Neural cell (in vitro differentiated cells): ENCODE results near the gene PACSIN2.

ENCODE experiments used
- EP300 ChIP-seq: fragments of 450-650 bp; conservative IDR thresholded peaks from 2 replicates; pipeline ENCODE4 v1.6.1; 2014; ENCODE audit warnings: antibody characterized with exemption, mild to moderate bottlenecking, moderate library complexity; ENCODE audit not compliant: poor library complexity, severe bottlenecking
- EZH2 ChIP-seq: fragments of 200-600, 300-800 bp; shearing (Covaris generic), sonication (generic); IDR thresholded peaks from 2 replicates; pipeline ENCODE4 v1.6.1; 2014; ENCODE audit warnings: antibody characterized with exemption, low read length, borderline replicate concordance, mild to moderate bottlenecking; ENCODE audit not compliant: insufficient read depth, poor library complexity, severe bottlenecking
- POLR2AphosphoS5 ChIP-seq: IDR thresholded peaks from 2 replicates; pipeline ENCODE4 v1.6.1; 2012
- RAD21 ChIP-seq: fragments of 450-650 bp; conservative IDR thresholded peaks from 2 replicates; pipeline ENCODE4 v1.6.1; 2014; ENCODE audit warnings: antibody characterized with exemption, mild to moderate bottlenecking, moderate library complexity
- REST ChIP-seq: IDR thresholded peaks from 2 replicates; pipeline ENCODE4 v1.6.1; 2012; ENCODE audit warnings: borderline replicate concordance
- SMC3 ChIP-seq: fragments of 450-650 bp; conservative IDR thresholded peaks from 2 replicates; pipeline ENCODE4 v1.6.1; 2014; ENCODE audit warnings: antibody characterized with exemption, mild to moderate bottlenecking, moderate library complexity; ENCODE audit not compliant: poor library complexity
- TAF1 ChIP-seq: IDR thresholded peaks from 2 replicates; pipeline ENCODE4 v1.6.1; 2012; ENCODE audit warnings: low read depth
- TF ChIP-seq, protein P1 (sequence below): fragments of 450-650 bp; IDR thresholded peaks from 2 replicates; pipeline ENCODE4 v1.5.1; 2014; ENCODE audit warnings: antibody characterized with exemption, mild to moderate bottlenecking, moderate library complexity; ENCODE audit not compliant: poor library complexity, severe bottlenecking

DNA sequence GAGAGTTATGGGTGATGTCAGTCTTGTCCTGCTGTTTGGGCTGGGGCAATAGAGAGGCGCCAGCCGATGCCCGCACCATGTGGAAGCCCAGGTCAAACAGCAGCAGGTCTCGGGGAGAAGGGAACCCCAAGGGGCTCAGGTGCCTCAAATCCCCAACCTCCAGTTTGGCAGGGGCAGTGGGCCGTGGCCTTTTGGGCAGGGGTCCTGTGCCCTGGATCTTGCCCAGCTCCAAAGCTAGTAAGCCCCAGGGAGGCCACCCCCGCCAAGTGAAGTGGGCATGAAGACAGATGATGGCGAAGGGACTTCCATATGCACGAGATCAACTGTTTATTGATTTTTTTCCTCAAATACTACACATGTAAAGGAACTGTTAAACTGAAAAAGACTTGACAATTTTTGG, 145.5 kb downstream of the PACSIN2 start:
- TF ChIP-seq POLR2AphosphoS5 (no peak), TAF1 (no peak), RAD21 (no peak), REST (no peak), EP300 (no peak), SMC3 (no peak), EZH2 (no peak)
- TF ChIP-seq, protein P1, sequence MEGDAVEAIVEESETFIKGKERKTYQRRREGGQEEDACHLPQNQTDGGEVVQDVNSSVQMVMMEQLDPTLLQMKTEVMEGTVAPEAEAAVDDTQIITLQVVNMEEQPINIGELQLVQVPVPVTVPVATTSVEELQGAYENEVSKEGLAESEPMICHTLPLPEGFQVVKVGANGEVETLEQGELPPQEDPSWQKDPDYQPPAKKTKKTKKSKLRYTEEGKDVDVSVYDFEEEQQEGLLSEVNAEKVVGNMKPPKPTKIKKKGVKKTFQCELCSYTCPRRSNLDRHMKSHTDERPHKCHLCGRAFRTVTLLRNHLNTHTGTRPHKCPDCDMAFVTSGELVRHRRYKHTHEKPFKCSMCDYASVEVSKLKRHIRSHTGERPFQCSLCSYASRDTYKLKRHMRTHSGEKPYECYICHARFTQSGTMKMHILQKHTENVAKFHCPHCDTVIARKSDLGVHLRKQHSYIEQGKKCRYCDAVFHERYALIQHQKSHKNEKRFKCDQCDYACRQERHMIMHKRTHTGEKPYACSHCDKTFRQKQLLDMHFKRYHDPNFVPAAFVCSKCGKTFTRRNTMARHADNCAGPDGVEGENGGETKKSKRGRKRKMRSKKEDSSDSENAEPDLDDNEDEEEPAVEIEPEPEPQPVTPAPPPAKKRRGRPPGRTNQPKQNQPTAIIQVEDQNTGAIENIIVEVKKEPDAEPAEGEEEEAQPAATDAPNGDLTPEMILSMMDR = no peak
